ENCODE data around the gene GLA. TPM values are rescaled to one million over a fixed set of nuclear protein-coding genes. Genes with fewer than 3 reads are reported as not detected.

GLA gene
- total RNA-seq, 1 donor from 2014 or later = 66.6 TPM

- H3K36me3 Mint-ChIP-seq (ENCODE audit: low read depth) = peaks cover 16% of the 10 kb centered on the region
- H3K27ac Mint-ChIP-seq = peak overlapping the region; percentile 86
- H3K4me1 Mint-ChIP-seq = peaks cover 38% of the 10 kb centered on the region
- no peaks in the 10 kb centered on the region for H3K9me3 Mint-ChIP-seq
- intact Hi-C loops (cut with micrococcal nuclease) = loop anchor here (1.0 to 5.0 kb wide), 2 partner anchors 182 to 384 kb away; no protein-coding TSS in a partner anchor
- peak overlapping the region; percentile 56 for H3K4me3 Mint-ChIP-seq
- H3K27me3 Mint-ChIP-seq = no peaks in the 10 kb centered on the region
- DNase-seq = peak; percentile 83
These were observed 7.7 kb upstream of the GLA start for GRCh38 chrX:101415180-101416145.

GRCh38 chrX:101411984-101412383 lies 4.3 kb upstream of the GLA start:
- H3K4me1 Mint-ChIP-seq = peaks cover 29% of the 10 kb centered on the region
- H3K9me3 Mint-ChIP-seq = no peaks in the 10 kb centered on the region
- H3K27ac Mint-ChIP-seq = peak overlapping the region; percentile 11
- intact Hi-C loops (cut with micrococcal nuclease) = no loop called here
- DNase-seq = no peak
- peaks cover 2% of the 10 kb centered on the region for H3K27me3 Mint-ChIP-seq
- H3K4me3 Mint-ChIP-seq = no peak overlapping the region
- H3K36me3 Mint-ChIP-seq (ENCODE audit: low read depth) = peaks cover 21% of the 10 kb centered on the region

- Mint-ChIP-seq H3K36me3 (ENCODE audit: low read depth) (peaks cover 24% of the 10 kb centered on the region), H3K27me3 (peaks cover 2% of the 10 kb centered on the region), H3K27ac (peak overlapping the region; percentile 86), H3K9me3 (no peaks in the 10 kb centered on the region), H3K4me3 (peak overlapping the region; percentile 81), H3K4me1 (peaks cover 28% of the 10 kb centered on the region)
- DNase-seq = no peak
- intact Hi-C loops (cut with micrococcal nuclease) = no loop called here
These were observed 2.7 kb upstream of the GLA start for GRCh38 chrX:101410461-101410860.

GRCh38 chrX:101409043-101409442 lies 1.3 kb upstream of the GLA start:
- Mint-ChIP-seq H3K36me3 (ENCODE audit: low read depth) (peaks cover 26% of the 10 kb centered on the region), H3K27me3 (peaks cover 2% of the 10 kb centered on the region), H3K4me1 (peaks cover 22% of the 10 kb centered on the region), H3K9me3 (no peaks in the 10 kb centered on the region), H3K27ac (peak overlapping the region; percentile 80), H3K4me3 (peak overlapping the region; percentile 79)
- DNase-seq = no peak
- intact Hi-C loops (cut with micrococcal nuclease) = loop anchor here (5.0 kb wide), 3 partner anchors 62 to 577 kb away; partner anchors contain the start of genes CENPI and TIMM8A

GRCh38 chrX:101408532-101408841 lies 762 bp upstream of the GLA start:
- H3K9me3 Mint-ChIP-seq = no peaks in the 10 kb centered on the region
- H3K27ac Mint-ChIP-seq = peak overlapping the region; percentile 98
- peaks cover 2% of the 10 kb centered on the region for H3K27me3 Mint-ChIP-seq
- H3K36me3 Mint-ChIP-seq (ENCODE audit: low read depth) = peaks cover 29% of the 10 kb centered on the region
- H3K4me3 Mint-ChIP-seq = peak overlapping the region; percentile 100
- DNase-seq = no peak
- peaks cover 22% of the 10 kb centered on the region for H3K4me1 Mint-ChIP-seq
- intact Hi-C loops (cut with micrococcal nuclease) = loop anchor here (5.0 kb wide), 3 partner anchors 61 to 576 kb away; partner anchors contain the start of genes CENPI and TIMM8A

- peak; percentile 60 for DNase-seq
- Mint-ChIP-seq H3K27ac (peak overlapping the region; percentile 98), H3K27me3 (peaks cover 2% of the 10 kb centered on the region), H3K36me3 (ENCODE audit: low read depth) (peaks cover 25% of the 10 kb centered on the region), H3K4me3 (peak overlapping the region; percentile 100), H3K9me3 (no peaks in the 10 kb centered on the region), H3K4me1 (peaks cover 14% of the 10 kb centered on the region)
- intact Hi-C loops (cut with micrococcal nuclease) = loop anchor here (1.0 to 5.0 kb wide), 4 partner anchors 17 to 575 kb away; partner anchors contain the start of genes CENPI and TIMM8A
These were observed 468 bp downstream of the GLA start for GRCh38 chrX:101407167-101407747.

- Mint-ChIP-seq H3K36me3 (ENCODE audit: low read depth) (peaks cover 40% of the 10 kb centered on the region), H3K9me3 (no peaks in the 10 kb centered on the region), H3K27me3 (no peaks in the 10 kb centered on the region), H3K4me3 (no peak overlapping the region), H3K27ac (no peak overlapping the region), H3K4me1 (peaks cover 2% of the 10 kb centered on the region)
- DNase-seq = no peak
- intact Hi-C loops (cut with micrococcal nuclease) = no loop called here
These were observed 7.9 kb downstream of the GLA start for GRCh38 chrX:101399825-101400224.

GRCh38 chrX:101398694-101399093 lies 9.0 kb downstream of the GLA start:
- Mint-ChIP-seq H3K36me3 (ENCODE audit: low read depth) (peaks cover 41% of the 10 kb centered on the region), H3K27ac (no peak overlapping the region), H3K9me3 (no peaks in the 10 kb centered on the region), H3K4me3 (no peak overlapping the region), H3K27me3 (no peaks in the 10 kb centered on the region), H3K4me1 (peaks cover 3% of the 10 kb centered on the region)
- intact Hi-C loops (cut with micrococcal nuclease) = no loop called here
- DNase-seq = no peak

GRCh38 chrX:101397779-101398178 lies 9.9 kb downstream of the GLA start:
- H3K4me1 Mint-ChIP-seq = peaks cover 4% of the 10 kb centered on the region
- H3K27me3 Mint-ChIP-seq = no peaks in the 10 kb centered on the region
- DNase-seq = no peak
- no peak overlapping the region for H3K27ac Mint-ChIP-seq
- intact Hi-C loops (cut with micrococcal nuclease) = no loop called here
- peaks cover 47% of the 10 kb centered on the region for H3K36me3 Mint-ChIP-seq (ENCODE audit: low read depth)
- H3K9me3 Mint-ChIP-seq = no peaks in the 10 kb centered on the region
- H3K4me3 Mint-ChIP-seq = no peak overlapping the region

GRCh38 chrX:101395789-101396188 lies 11.9 kb downstream of the GLA start:
- H3K9me3 Mint-ChIP-seq = no peaks in the 10 kb centered on the region
- no peak for DNase-seq
- intact Hi-C loops (cut with micrococcal nuclease) = no loop called here
- no peak overlapping the region for H3K4me3 Mint-ChIP-seq
- no peaks in the 10 kb centered on the region for H3K27me3 Mint-ChIP-seq
- peaks cover 60% of the 10 kb centered on the region for H3K36me3 Mint-ChIP-seq (ENCODE audit: low read depth)
- H3K27ac Mint-ChIP-seq = peak overlapping the region; percentile 37
- H3K4me1 Mint-ChIP-seq = peaks cover 4% of the 10 kb centered on the region

- intact Hi-C loops (cut with micrococcal nuclease) = loop anchor here (5.0 kb wide), 1 partner anchor 572 kb away; the partner anchor contains the start of gene CSTF2
- Mint-ChIP-seq H3K27me3 (no peaks in the 10 kb centered on the region), H3K36me3 (ENCODE audit: low read depth) (peaks cover 48% of the 10 kb centered on the region), H3K9me3 (no peaks in the 10 kb centered on the region), H3K4me3 (peak overlapping the region; percentile 97), H3K27ac (no peak overlapping the region), H3K4me1 (peaks cover 6% of the 10 kb centered on the region)
- DNase-seq = no peak
These were observed 13.4 kb downstream of the GLA start for GRCh38 chrX:101394372-101394771.

- no peaks in the 10 kb centered on the region for H3K27me3 Mint-ChIP-seq
- H3K9me3 Mint-ChIP-seq = no peaks in the 10 kb centered on the region
- H3K36me3 Mint-ChIP-seq (ENCODE audit: low read depth) = peaks cover 45% of the 10 kb centered on the region
- no peak for DNase-seq
- peak overlapping the region; percentile 97 for H3K4me3 Mint-ChIP-seq
- intact Hi-C loops (cut with micrococcal nuclease) = loop anchor here (5.0 kb wide), 1 partner anchor 571 kb away; the partner anchor contains the start of gene CSTF2
- peaks cover 6% of the 10 kb centered on the region for H3K4me1 Mint-ChIP-seq
- peak overlapping the region; percentile 66 for H3K27ac Mint-ChIP-seq
These were observed 14.0 kb downstream of the GLA start for GRCh38 chrX:101393530-101394305.

- DNase-seq = no peak
- Mint-ChIP-seq H3K36me3 (ENCODE audit: low read depth) (peaks cover 43% of the 10 kb centered on the region), H3K9me3 (no peaks in the 10 kb centered on the region), H3K4me1 (peaks cover 6% of the 10 kb centered on the region), H3K4me3 (peak overlapping the region; percentile 97), H3K27me3 (no peaks in the 10 kb centered on the region), H3K27ac (peak overlapping the region; percentile 98)
- intact Hi-C loops (cut with micrococcal nuclease) = loop anchor here (5.0 kb wide), 1 partner anchor 570 kb away; the partner anchor contains the start of gene CSTF2
These were observed 15.9 kb downstream of the GLA start for GRCh38 chrX:101391831-101392230.
